Prostate gland (tissue), 2 donors: ENCODE measurements around the gene SETD2. TPM values are rescaled to one million over a fixed set of nuclear protein-coding genes. Genes with fewer than 3 reads are reported as not detected.

ENCODE experiments used
- DNase-seq: peaks from one replicate; pipeline ENCODE4 v3.0.0-alpha.2; 2019; ENCODE audit warnings: low spot score
- H3K27ac ChIP-seq, 2 donors: fragments of 200-600 bp; sonication (generic); 2 replicates each; pipeline ENCODE4 v1.5.1; 2017 to 2019
- H3K27me3 ChIP-seq: fragments of 200-600 bp; sonication (generic); replicated peaks from 2 replicates; pipeline ENCODE4 v1.5.1; 2019; ENCODE audit not compliant: insufficient read depth
- H3K36me3 ChIP-seq, 2 donors: fragments of 200-600 bp; sonication (generic); 1 replicate in 1 of 2; 2 replicates in 1 of 2; pipeline versions ENCODE4 v1.5.1 to v1.8.1; 2017 to 2019
- H3K4me1 ChIP-seq: fragments of 200-600 bp; sonication (generic); replicated peaks from 2 replicates; pipeline ENCODE4 v1.5.1; 2019
- H3K4me3 ChIP-seq, 2 donors: fragments of 200-600 bp; sonication (generic); 2 replicates each; pipeline ENCODE4 v1.5.1; 2017 to 2019
- H3K9me3 ChIP-seq: fragments of 200-600 bp; sonication (generic); 2 replicates; pipeline ENCODE4 v1.5.1; 2017
- POLR2A ChIP-seq: fragments of 450-650 bp; IDR thresholded peaks from one replicate; pipeline ENCODE4 v1.6.1; 2016; ENCODE audit warnings: antibody characterized with exemption, mild to moderate bottlenecking
- POLR2AphosphoS5 ChIP-seq: sonication (generic); formaldehyde crosslinking; IDR thresholded peaks from one replicate; pipeline ENCODE4 v1.6.1; 2017; ENCODE audit warnings: antibody characterized with exemption
- WGBS: methylation state at CpG from one replicate; pipeline ENCODE4 v1.1.5; 2018; 5-methylcytosine and 5-hydroxymethylcytosine counted together
- intact Hi-C: fragments of 100-400 bp; cut with DNase I; formaldehyde crosslinking; loops from one replicate; pipeline ENCODE4 v1.14.2; 2022
- total RNA-seq, 2 donors: library from RNA; depleted of rRNA; stranded (reverse); fragments of >200 nt; gene quantifications; one replicate each; pipeline ENCODE4 v1.1.0, GENCODE V29; 2016
- TF ChIP-seq, protein P1 (sequence below), 4 experiments: fragments of 200-600 bp in 2 of 4; fragments of 450-650 bp in 2 of 4; sonication (generic) in 2 of 4; IDR thresholded peaks; 1 replicate in 3 of 4; 2 replicates in 1 of 4; pipeline ENCODE4 v1.5.1; 2016 to 2019; ENCODE audit warnings: antibody characterized with exemption in 4 of 4, mild to moderate bottlenecking in 2 of 4, moderate library complexity in 2 of 4

Gene SETD2
- total RNA-seq, 2 donors from 2014 or later = 49.8 to 56.2 TPM

DNA sequence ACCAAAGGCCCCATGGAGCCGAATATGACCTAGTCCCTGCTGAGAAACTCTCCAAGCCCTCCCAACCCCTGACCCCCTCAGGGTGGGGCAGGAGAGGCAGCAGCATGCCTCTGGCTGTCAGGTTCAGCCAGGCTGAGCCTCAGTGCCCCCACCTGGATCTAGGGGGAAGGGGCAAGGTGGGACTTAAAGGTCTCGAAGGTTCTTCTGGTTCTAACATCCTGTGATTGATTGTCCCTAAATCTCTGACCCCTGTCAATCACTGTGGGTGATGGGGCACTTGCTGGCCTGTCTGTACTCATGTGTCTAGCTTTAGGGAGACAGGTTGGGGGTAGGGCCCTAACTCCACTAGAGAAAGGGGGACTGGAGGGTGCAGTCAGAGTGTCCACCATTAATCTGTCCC is 170.6 kb downstream of the SETD2 start:
- H3K4me1 ChIP-seq = no peaks in the 10 kb centered on the region
- no peaks in the 10 kb centered on the region for H3K9me3 ChIP-seq
- WGBS = 86% methylated on average over 2 of the region's 2 CpGs
- no peaks in the 10 kb centered on the region for H3K27me3 ChIP-seq
- H3K36me3 ChIP-seq = no peaks in the 10 kb centered on the region
- TF ChIP-seq POLR2AphosphoS5 (no peak), POLR2A (no peak)
- TF ChIP-seq, protein P1, sequence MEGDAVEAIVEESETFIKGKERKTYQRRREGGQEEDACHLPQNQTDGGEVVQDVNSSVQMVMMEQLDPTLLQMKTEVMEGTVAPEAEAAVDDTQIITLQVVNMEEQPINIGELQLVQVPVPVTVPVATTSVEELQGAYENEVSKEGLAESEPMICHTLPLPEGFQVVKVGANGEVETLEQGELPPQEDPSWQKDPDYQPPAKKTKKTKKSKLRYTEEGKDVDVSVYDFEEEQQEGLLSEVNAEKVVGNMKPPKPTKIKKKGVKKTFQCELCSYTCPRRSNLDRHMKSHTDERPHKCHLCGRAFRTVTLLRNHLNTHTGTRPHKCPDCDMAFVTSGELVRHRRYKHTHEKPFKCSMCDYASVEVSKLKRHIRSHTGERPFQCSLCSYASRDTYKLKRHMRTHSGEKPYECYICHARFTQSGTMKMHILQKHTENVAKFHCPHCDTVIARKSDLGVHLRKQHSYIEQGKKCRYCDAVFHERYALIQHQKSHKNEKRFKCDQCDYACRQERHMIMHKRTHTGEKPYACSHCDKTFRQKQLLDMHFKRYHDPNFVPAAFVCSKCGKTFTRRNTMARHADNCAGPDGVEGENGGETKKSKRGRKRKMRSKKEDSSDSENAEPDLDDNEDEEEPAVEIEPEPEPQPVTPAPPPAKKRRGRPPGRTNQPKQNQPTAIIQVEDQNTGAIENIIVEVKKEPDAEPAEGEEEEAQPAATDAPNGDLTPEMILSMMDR (IDR thresholded peaks at IDR 0.05) = no peak
- no peak overlapping the region for H3K27ac ChIP-seq
- no peak overlapping the region for H3K4me3 ChIP-seq
- intact Hi-C loops = loop anchor here (10.0 kb wide), 1 partner anchor 288 kb away; the partner anchor contains the start of gene TMIE
- no peak for DNase-seq

DNA sequence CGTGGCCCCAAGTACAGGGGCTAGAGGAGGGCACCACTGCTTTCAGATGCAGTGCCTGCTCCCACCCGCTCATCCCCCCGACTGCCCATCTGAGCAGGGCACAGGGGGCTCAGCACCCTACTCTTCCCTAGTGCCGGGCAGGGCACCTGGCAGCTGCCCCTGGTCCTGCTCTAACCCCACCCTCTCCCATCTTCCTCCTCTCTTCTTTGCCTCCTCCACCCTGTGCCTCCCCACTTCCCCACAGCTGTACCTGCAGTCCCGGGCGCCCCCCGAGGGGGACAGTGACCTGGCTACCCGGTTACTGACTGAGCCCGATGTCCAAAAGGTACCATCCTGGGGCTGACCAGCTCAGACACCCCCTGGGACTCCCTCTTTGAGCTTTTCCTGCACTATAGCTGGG is 171.7 kb downstream of the SETD2 start:
- 92% methylated on average over 9 of the region's 9 CpGs for WGBS
- DNase-seq = no peak
- intact Hi-C loops = loop anchor here (10.0 kb wide), 1 partner anchor 287 kb away; the partner anchor contains the start of gene TMIE
- no peaks in the 10 kb centered on the region for H3K9me3 ChIP-seq
- no peak overlapping the region for H3K4me3 ChIP-seq
- H3K36me3 ChIP-seq = no peaks in the 10 kb centered on the region
- no peak overlapping the region for H3K27ac ChIP-seq
- no peaks in the 10 kb centered on the region for H3K27me3 ChIP-seq
- no peaks in the 10 kb centered on the region for H3K4me1 ChIP-seq
- TF ChIP-seq, protein P1 (IDR thresholded peaks at IDR 0.05) = no peak
- no peak for TF ChIP-seq POLR2AphosphoS5
- TF ChIP-seq POLR2A = no peak

DNA sequence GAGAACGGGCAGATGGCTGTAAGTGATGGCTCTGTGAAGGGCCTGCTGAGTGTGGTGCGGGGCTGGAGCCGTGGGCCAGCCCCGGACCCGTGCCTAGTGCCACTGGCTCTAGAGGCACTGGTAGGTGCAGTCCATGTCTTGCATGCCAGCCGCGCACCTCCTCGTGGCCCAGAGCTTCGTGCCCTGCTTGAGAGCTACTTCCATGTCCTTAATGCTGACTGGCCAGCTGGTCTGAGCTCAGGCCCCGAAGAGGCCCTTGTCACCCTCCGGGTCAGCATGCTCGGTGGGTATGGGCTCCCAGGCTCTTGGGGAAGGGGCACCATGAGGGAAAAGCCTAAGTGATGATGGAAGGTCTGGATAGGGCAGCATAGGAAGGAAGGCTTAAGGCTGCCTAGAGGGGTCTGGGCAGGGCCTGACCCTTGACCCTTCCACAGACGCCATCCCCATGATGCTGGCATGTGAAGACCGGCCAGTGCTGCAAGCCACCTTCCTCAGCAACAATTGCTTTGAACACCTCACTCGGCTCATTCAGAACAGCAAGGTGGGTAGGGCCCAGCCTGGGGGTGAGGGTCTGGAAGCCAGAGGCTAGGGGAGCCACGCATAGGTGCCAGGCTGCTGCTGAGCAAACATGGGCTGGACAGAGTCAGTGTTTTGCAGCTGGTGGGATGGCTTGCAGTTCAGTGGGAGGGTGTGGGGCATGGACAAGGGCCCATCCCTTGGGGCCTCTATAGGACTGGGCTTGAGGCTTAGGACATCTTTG is 172.3 kb downstream of the SETD2 start:
- TF ChIP-seq POLR2AphosphoS5 = no peak
- TF ChIP-seq, protein P1 (IDR thresholded peaks at IDR 0.05) = no peak
- no peak for TF ChIP-seq POLR2A
- no peak for DNase-seq
- intact Hi-C loops = loop anchor here (10.0 kb wide), 1 partner anchor 287 kb away; the partner anchor contains the start of gene TMIE
- no peaks in the 10 kb centered on the region for H3K27me3 ChIP-seq
- no peaks in the 10 kb centered on the region for H3K4me1 ChIP-seq
- H3K27ac ChIP-seq = no peak overlapping the region
- WGBS = 93% methylated on average over 16 of the region's 16 CpGs
- H3K36me3 ChIP-seq = no peaks in the 10 kb centered on the region
- no peaks in the 10 kb centered on the region for H3K9me3 ChIP-seq
- no peak overlapping the region for H3K4me3 ChIP-seq

DNA sequence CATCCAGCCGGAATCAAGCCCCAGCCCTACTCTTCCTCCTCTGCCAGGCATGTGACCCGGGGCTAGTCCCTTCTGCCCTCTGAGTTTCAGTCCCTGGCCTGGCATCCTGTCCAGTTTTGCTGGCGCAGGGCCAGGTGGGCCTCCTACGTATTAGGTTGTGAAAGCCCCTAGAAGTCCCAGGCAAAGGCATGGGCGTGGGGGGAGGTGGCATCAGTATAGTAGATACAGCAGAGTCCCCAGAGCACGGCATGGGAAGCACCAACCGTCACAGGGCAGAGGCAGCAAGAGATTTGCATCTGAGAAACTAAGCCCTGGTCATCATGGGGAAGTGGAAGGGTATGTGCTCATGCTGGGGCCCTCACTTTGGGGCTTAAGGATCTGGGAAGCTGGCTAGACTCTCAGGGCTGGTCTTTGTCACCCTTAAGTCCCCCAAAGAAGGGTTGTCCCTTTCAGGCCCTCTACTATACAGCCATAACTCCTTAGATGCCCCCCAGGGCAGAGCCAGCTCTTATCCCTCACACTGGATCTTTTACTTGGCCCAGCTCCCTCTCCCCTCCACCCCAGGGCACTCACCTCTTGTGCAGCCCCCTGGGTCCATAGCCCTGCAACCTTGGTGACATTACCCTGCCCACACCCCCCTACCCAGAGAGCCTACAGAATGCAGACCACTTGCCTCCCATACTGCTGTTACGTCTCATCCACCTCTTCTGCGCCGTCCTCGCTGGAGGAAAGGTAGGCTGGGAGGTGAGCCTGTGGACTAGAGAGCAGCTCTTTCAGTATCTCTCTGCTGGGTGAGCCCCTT is 173.1 kb downstream of the SETD2 start:
- Histone ChIP-seq H3K27ac (no peak overlapping the region), H3K36me3 (no peaks in the 10 kb centered on the region), H3K27me3 (no peaks in the 10 kb centered on the region), H3K4me1 (no peaks in the 10 kb centered on the region), H3K4me3 (no peak overlapping the region), H3K9me3 (no peaks in the 10 kb centered on the region)
- no peak for DNase-seq
- WGBS = 83% methylated on average over 11 of the region's 11 CpGs
- TF ChIP-seq, protein P1 (IDR thresholded peaks at IDR 0.05) = no peak
- TF ChIP-seq POLR2AphosphoS5 = no peak
- no peak for TF ChIP-seq POLR2A
- intact Hi-C loops = loop anchor here (10.0 kb wide), 1 partner anchor 286 kb away; the partner anchor contains the start of gene TMIE
